HG02610 (cell line): ENCODE results near the gene CCDC142.

Experiments
- ATAC-seq: cut with Tn5 transposase; IDR thresholded peaks from one replicate; pipeline ENCODE4 v1.9.1; 2021; ENCODE audit warnings: mild to moderate bottlenecking, moderate library complexity; ENCODE audit not compliant: unreplicated experiment

The CCDC142 gene

GRCh38 chr2:74482801-74483674 lies at the start of gene CCDC142, which contains the start of gene TTC31:
CCDC142 (minus strand) TSS chr2:74482998; CDS start chr2:74482837, 161 bp downstream.
TTC31 (plus strand) TSS chr2:74483081; CDS start chr2:74483096, 15 bp downstream.
- ATAC-seq, result peak; percentile 91

GRCh38 chr2:74532222-74532621 lies 49.4 kb upstream of the CCDC142 start:
- ATAC-seq, result no peak

- no peak for ATAC-seq
Observed at GRCh38 chr2:74531666-74532065, 48.9 kb upstream of the CCDC142 start.

- peak; percentile 34 for ATAC-seq
Observed at GRCh38 chr2:74530239-74531187, 47.7 kb upstream of the CCDC142 start.

GRCh38 chr2:74529357-74530238 lies 46.8 kb upstream of the CCDC142 start, which contains the start of the genes AUP1 and HTRA2:
AUP1 (minus strand) TSS chr2:74529706; CDS start chr2:74529629, 77 bp downstream.
HTRA2 (plus strand) TSS chr2:74529933; CDS start chr2:74530007, 74 bp downstream.
- ATAC-seq, result peak; percentile 79

- ATAC-seq, result peak; percentile 1
Observed at GRCh38 chr2:74528600-74529356, 46.0 kb upstream of the CCDC142 start.

GRCh38 chr2:74527741-74528140 lies 44.9 kb upstream of the CCDC142 start:
- ATAC-seq, result no peak

GRCh38 chr2:74526649-74527230 lies 43.9 kb upstream of the CCDC142 start:
- no peak for ATAC-seq

- peak; percentile 24 for ATAC-seq
Observed at GRCh38 chr2:74525717-74526648, 43.2 kb upstream of the CCDC142 start, which contains the start of gene DQX1. DQX1 (minus strand) TSS chr2:74526231; CDS start chr2:74525729, 502 bp downstream.

GRCh38 chr2:74524955-74525716 lies 42.3 kb upstream of the CCDC142 start:
- no peak for ATAC-seq

GRCh38 chr2:74524005-74524404 lies 41.2 kb upstream of the CCDC142 start:
- ATAC-seq, result no peak

- no peak for ATAC-seq
Observed at GRCh38 chr2:74522516-74522915, 39.7 kb upstream of the CCDC142 start.

GRCh38 chr2:74516650-74517049 lies 33.9 kb upstream of the CCDC142 start:
- ATAC-seq, result no peak

GRCh38 chr2:74515981-74516633 lies 33.3 kb upstream of the CCDC142 start:
- peak; percentile 61 for ATAC-seq

- no peak for ATAC-seq
Observed at GRCh38 chr2:74515271-74515980, 32.6 kb upstream of the CCDC142 start.
